NCI-H460 (cell line): ENCODE measurements around the gene DFFA. TPM values are rescaled to one million over a fixed set of nuclear protein-coding genes. Genes with fewer than 3 reads are reported as not detected.

Experiments
- DNase-seq: peaks from one replicate; pipeline ENCODE4 v3.0.0-alpha.2; 2016; ENCODE audit warnings: low read depth; ENCODE audit errors: extremely low read depth
- polyA plus RNA-seq: library from polyadenylated mRNA; depleted of rRNA; stranded (reverse); fragments of >200 nt; gene quantifications from 2 replicates; pipeline ENCODE4 v1.2.3, GENCODE V29; 2014; cell fraction: nucleus; rRNA removed
- total RNA-seq: library from RNA; depleted of rRNA; stranded (reverse); fragments of >200 nt; shearing (Covaris generic); gene quantifications from 2 replicates; pipeline ENCODE4 v1.2.3, GENCODE V29; 2014; rRNA removed

Gene DFFA, protein sequence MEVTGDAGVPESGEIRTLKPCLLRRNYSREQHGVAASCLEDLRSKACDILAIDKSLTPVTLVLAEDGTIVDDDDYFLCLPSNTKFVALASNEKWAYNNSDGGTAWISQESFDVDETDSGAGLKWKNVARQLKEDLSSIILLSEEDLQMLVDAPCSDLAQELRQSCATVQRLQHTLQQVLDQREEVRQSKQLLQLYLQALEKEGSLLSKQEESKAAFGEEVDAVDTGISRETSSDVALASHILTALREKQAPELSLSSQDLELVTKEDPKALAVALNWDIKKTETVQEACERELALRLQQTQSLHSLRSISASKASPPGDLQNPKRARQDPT
- total RNA-seq: 18.4 and 20.5 TPM in 2 replicates
- 15.2 and 18.8 TPM in 2 replicates for polyA plus RNA-seq

DNA sequence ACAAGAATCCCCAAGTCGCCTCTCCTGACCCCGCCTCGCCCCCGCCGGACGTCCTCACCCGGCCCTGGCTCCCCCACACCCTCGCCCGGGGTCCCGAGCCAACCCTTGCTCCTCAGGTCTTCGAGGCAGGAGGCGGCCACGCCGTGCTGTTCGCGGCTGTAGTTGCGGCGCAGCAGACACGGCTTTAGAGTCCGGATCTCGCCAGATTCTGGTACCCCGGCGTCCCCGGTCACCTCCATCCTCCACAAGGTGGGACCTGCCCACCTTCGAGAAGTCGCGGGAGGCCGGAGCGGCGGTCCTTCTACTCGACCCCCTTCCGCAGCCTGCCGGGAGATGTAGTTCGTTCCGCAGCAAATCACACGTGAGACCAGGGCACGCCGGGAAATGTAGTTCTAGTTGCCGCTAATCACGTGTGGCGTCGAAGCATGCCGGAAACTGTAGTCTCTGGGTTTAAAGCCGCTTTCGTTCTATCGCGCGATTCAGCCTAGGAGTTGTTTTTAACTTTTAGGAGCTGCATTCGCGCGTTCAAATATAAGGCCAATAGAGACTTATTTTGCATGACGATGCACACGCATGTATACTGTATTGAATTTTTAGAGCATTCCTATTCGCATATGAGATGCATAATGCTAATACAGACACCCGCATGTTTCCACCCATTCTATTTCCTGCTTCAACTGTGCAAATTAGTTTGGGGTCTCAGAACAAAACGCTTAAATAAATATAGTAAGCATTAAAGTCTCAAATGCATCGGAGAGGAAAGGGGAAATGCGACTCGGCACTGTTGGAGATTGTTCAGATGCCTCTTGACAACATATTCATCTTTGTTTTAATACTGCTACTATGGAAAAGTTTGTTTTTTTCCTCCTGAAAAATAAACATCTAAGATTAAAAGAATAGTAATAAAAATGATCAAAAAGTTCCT is at the start of gene DFFA:
DFFA (minus strand) TSS at position 310 of the 925 bp plus-strand sequence; CDS start at position 239, 71 bp downstream.
- DNase-seq: peak; percentile 87

DNA sequence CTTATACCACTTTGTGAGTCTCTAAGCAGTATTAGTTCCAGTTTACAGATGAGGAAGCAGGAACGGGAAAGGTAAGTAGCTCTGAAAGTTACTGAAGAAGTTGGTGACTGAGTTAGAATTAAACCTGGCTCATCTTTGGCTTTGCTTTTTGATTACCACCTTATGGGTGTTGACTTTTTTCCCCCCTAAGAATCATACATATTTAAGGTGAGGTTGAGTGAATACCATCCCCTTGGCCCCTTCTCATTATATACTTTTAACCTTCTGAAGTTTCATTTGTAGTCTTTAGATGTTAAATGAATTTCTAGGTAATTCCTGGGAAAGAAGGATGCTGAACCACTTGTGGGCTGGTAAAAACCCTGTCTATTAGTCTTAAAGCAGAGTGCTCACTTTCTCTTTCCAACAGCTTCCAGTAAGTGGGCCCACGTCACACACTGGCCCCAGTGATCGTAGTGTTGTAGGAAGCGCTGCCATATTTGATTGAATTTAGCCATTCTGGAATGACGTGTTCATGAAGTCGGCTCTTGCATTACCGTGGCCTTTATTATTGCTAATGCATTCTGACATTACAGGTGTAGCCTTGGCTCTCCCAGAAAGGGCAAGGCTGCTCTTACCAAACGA is 49.3 kb upstream of the DFFA start:
- no peak for DNase-seq

DNA sequence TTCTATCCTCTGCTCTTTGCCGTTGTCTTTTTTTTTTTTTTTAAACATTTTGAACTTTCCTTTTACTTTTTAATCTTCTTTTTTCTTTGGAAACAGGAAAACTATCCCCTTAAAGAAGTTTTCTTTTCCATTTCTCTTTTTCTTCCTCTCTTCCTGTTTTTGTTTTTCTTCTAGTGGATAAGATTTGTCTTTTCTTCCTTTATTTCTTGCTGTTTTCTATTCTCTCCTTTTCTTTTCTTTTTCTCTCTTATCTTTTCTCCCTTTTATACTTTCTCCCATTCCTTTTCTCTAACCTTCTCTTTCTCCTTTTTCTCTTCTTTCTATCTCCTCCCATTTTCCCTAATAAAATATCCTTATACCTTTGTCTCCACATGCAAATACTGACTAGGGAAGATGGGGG is 48.6 kb upstream of the DFFA start:
- DNase-seq: no peak

DNA sequence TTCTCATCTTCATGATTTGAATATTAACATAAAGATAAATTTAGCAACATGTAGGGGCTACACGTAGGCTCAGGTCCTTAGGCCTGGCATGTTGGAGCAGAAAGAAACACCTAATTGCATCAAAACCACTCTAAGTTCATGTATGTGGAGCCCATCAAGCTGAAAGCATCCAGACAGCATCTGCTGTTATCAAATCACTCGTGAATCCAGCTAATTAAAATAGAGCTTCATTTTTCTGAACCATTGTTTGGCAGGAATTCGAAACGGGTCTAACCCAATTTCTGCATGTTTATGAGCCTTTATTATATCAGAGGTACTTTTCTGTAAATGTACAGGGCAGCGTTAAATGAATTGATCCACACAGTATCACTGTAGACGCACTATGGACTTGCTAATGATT is 48.2 kb upstream of the DFFA start:
- no peak for DNase-seq

DNA sequence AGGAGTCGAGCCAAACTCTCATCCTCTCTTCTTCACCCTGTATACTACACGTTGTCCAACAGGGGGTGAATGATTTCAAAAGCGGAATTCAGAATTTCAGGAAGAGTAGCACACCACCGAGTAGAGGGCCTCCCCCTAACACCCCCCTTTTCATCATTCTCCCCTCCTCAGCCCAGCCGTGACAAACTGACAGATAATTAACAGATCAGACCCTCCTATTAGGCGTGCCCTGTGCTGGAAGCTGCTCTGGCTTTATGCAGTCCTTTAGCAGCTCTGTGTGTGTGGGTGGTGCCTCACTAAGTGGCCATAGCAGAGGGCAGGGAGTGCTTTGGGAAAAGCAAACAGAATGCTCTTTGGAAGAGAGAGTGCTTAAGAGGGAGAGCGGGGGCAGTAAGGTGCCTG is 46.7 kb upstream of the DFFA start:
- DNase-seq: no peak

DNA sequence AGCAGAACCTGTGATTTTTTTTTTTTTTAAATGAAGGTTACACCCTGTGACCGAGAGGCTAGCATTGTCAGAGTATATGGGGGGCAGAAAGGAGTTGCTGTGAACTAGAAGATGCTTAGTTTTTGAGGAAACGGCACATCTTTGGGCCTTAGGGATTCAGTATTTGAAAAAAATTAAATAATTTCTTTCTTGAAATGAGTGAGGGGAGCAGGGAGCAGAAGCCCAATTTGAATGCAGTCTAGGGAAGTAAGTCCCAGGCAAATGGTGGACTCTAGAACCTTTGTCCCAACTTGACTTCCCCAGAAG is 45.3 kb upstream of the DFFA start:
- DNase-seq: no peak

DNA sequence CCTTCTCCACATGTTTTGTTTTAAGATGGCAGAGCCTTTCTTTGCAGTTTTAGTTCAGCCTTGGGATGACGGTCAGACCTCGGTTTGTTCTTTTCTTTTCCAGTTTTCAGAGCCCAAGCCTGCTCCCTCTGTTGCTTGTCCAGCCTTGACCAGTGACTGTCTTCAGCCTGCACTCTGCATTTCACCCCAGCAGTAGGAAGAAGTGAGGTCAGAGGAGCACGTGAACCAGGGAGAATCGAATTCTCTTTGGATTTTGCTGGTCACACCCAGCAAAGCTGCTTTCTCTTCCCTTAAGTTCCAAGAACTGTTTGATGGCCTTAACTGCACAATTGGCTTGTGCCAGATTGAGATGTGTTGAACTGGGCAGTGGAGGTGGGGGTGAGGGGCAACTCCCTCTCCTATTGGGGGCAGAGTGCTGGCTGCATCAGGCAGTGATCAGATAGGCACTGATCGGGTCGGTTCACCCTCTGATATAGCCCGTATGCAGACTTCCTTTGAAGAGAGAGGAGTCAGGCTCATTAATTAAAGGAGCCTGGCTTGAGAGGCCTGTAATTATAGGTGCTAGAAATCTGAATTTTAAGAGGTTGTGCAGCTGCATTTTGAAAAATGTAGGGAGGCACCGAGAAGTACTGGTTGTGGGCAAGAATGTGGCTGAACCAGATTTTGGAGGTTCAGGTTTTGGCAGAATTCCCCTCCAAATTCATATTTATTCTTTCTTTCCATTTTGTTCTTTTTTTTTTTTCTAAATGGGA is 44.8 kb upstream of the DFFA start:
- DNase-seq: no peak

DNA sequence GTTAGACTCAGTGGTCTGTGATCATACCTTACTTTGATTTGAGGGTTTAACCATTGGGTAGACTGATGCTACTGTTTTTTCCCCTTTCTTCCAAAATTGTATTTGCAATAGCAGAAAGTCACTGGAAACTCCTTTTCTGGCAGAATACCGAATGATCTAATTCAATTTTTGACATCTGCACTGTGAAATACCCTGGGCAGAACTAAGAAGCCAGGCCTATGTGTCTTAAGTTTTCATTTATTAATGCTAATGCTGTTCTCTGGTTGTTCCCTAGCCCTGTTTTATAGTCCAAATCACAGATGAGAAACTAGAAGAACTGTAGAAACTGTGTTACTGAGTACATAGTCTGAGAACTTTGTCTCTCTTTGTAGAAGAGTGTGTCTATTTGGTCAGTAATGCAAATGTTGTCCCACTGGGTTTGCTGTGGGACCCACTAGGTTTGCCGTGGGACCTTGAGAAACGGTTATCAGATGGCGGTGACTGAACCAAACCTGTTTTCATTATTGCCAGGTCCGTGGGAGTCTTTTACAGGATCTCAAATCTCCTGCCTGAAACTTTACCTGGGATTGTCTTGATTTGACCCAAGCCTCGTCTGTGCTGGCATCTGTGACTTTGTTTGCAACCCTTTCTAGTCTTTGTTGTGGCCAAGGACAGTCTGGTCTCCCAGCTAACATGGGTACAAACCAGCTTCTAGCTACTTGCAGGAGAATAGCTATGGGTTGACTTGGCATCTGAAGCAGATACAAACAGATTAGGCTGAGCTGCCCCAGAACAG is 43.8 kb upstream of the DFFA start:
- no peak for DNase-seq

DNA sequence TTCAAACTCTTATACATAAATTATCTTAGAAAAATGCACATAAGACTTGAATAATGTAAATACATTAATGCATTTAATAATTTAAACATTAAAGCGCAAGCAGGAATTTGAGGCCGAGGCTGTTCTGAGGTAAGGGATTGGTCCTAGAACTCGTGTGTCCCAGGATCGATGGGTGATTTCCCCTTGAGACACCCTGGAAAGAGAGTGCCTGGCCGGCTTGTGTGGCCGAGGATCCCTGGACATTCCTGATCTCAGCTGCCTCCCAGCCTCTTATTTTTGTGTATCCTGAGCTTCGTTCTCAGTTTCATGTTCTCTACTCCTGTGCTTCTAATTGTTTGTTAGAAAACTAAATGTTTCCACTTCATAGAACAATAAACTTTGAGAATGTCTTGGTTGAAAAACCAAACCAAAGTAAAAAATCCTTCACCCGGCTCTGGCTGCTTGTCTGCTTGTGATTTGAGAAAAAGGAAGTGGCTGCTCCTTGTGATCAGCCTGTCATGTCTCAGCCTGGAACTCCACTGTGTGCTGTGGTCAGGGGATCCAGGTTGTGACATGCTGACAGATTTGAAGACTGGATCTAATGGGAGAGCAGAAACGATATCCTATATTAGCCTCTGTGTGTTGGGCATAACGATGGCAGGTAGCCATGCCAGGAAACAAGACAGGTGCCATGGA is 43.1 kb upstream of the DFFA start:
- DNase-seq: no peak

DNA sequence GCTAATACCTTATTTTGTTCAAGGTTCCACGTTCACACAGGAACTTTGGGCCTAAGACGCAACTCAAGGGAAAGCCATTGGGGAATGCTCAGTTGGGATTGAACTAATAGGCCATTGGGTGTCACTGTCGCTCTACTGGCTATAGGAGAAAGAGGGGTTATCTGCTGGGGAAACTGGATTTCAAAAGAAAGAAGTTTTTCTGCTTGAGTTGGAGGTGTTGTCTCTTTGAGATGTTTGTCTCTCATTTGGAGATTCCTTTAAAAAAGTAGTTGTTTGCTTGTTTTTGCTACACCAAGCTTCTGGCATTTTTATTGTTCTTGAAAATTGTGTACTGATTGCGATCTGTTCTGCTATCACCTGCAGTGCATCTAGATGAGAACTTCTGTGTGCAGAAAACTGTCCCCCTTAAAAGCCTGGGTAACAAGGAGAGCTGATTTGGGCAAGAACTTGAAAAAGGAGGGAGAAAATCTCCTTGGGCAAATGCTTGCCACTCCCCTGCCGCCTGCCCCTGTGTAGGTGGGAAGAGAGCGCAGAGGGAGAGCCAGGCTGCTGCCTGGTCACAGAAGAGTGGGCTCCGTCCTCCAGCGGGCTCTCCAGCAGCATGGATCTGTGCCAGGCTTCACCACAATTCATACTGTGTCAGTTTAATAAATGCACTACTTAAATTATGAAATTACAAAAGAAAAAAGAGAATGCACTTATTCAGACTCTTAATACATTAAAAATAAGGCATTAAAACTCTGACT is 42.3 kb upstream of the DFFA start:
- no peak for DNase-seq

DNA sequence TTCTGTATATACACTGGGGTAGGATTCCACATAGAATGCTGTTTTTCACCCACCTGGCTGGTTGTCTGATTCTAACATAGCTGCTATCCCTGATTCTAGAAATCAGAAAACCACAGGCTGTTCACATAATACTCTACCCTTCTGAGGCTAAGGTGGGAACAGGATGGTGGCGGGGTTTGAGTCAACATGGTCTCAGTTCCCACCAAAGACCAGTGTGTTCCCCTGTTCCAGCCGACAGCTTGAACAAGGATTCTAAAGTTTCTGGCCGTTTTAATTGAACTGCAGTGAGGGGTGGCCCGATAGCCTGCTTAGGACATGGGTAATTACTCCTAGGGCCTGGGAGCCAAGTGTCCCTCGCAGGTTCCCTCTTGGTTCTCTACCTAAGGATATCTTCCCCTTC is 40.9 kb upstream of the DFFA start:
- no peak for DNase-seq

DNA sequence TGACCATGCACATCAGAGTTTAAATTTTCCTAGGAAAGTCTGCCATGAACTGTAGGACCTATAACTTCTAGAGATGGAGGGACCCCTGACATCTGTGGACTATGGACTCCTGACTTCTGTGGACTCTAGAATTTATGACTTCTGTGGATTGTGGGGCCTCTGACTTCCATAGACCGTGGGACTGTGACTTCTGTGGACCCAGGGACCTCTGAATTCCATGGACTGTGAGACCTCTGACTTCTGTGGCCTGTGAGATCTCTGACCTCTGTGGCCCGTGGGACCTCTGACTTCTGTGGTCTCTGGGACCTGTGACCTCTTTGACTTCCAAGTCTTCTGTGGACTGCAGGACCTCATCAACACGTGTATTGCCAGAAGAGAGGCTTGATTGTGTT is 39.2 kb upstream of the DFFA start:
- no peak for DNase-seq

DNA sequence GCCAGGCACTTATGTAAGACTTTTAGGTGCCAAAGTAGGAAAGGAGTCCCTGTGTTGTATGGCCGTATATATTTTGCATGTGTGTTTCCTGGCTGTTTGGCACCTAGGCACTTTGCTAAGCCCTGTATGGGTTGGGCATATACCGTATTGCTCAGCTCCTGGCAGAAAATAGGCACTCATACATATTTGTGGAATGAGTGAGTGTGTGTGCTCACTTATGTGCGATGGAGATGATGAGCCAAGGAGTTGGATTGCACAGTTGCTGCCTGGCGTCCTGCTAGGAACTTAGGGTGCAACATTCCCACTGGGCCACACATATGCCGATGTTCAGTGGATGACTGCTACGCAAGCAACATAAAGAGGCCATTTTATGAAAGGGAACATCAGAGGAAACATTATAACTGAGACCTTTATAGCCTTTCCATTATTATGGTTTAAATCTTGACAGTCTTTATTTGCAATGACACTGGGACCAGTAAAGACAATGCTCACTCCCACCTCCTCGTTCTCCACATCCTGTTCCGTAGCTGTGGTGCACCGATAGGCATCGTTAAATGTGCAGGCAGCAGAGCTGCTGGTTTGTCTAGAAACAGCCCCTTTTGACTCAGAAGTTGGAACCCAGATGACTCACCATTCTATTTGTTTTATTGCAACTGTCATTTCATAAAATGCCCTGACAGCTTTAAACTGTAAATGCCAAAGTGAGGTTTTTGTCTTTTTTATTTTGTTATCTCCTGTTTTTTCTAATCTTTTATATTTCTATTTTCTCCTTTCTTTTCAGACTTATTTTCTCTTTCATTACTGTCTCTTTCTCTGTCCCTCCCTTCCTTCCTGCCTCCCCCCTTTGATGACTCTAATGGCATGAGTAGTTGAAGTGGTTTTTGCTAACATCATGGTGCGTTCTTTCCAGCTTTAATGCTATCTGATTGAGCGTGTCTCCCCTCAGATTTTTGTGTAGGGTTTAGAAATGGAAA is 38.5 kb upstream of the DFFA start:
- DNase-seq: peak; percentile 84

DNA sequence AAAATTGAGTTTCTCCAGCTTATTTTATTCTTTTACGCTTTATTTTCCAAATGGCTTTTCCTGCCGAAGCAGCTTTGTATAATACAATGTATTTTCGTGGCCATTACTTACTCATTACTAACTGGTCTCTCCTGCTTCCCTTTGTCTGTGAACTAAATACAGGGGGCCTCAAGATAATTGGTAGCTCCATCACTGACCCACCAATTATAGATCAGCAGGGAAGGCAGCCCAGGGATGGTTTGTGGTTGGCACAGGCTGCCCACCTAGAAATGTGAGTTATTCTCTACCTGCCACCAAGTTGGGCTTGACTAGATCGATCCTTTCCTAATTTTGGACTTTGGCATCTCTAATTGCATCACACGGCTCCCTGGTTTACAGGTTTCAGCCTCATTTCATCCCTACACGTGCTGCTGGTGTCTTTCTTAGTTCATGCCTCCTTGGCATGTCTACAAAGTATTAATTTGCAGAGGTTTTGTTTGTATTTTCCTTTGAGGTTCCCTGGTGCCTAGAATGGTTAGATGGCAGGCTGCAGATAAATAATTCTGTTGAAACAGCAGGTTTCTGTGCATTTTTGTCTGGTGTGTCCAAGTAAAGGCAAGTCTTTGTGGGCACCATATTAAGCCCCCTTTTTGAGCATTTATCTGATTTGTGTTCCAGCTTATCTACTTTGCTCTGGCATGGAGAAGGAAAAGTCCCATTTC is 37.6 kb upstream of the DFFA start:
- DNase-seq: no peak

DNA sequence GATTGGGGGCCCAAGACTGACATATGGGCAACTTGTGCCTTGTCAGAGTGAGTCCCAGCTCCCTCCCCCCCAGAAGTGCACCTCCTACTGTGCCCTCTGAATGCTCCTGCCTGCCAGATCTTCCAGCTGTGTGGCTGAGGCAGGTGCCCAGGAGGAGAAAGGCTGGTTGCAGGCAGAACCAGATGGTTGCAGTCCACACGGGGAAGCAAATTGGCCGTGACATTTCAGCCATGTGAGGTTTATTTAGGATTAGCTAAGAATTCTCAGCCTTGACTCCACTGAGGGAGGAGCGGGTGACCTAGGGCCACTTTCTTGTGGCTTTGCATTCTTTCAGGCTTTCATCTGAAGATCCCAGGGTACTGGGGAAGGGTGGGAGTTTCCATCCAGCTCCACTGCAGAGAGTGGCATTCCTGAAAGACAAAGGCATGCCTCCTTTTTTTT is 36.2 kb upstream of the DFFA start:
- no peak for DNase-seq

DNA sequence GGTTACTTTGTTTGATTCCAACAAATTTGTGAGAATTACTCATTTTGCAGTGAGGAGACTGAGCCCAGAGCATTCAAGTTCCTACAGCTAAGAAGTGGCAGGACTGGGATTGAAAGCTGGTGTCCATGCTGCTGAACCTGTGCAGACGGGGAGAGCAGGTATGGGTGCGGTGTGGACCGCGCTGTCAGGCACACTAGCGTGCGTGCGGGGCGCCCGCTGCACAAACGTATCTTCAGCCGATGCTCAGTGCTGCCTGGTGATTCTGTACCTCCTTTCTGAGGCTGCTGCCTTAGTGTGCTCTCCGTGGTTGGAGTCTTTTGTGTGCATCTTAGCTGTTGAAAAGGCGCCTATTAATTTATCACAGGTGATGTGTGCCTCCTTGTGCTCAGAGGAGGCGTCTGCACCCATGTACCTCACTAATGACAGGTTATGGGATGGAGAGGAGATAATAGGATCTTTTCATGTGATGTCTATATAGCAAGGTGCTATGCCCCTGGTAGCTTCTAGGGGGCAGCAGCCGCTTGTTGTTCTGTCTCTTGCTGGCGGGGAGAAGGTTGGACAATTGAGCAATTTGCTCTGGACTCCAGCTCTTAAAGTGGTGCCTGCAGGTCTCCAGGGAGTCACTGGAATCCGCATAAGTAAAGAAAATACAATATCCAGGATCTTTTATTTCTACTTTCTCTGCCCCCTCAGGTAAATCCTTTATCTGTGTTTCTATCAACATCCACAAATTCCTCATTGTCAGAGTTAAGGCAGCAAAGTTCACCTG is 35.0 kb upstream of the DFFA start:
- no peak for DNase-seq
